ENCODE results near the gene RFESD.

GRCh38 chr5:95664204-95664786, 17.7 kb downstream of the RFESD start:
- TF ChIP-seq, protein P1, sequence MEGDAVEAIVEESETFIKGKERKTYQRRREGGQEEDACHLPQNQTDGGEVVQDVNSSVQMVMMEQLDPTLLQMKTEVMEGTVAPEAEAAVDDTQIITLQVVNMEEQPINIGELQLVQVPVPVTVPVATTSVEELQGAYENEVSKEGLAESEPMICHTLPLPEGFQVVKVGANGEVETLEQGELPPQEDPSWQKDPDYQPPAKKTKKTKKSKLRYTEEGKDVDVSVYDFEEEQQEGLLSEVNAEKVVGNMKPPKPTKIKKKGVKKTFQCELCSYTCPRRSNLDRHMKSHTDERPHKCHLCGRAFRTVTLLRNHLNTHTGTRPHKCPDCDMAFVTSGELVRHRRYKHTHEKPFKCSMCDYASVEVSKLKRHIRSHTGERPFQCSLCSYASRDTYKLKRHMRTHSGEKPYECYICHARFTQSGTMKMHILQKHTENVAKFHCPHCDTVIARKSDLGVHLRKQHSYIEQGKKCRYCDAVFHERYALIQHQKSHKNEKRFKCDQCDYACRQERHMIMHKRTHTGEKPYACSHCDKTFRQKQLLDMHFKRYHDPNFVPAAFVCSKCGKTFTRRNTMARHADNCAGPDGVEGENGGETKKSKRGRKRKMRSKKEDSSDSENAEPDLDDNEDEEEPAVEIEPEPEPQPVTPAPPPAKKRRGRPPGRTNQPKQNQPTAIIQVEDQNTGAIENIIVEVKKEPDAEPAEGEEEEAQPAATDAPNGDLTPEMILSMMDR (conservative IDR thresholded peaks at IDR 0.05) = peak; percentile 90
- no peak for TF ChIP-seq EZH2 (IDR thresholded peaks at IDR 0.05; ENCODE audit: low read depth)
